ENCODE results near the gene GP1BA. TPM values are rescaled to one million over a fixed set of nuclear protein-coding genes. Genes with fewer than 3 reads are reported as not detected.

Gene GP1BA
- total and polyA plus RNA-seq, 2 experiments from 2014 or later, result 0.24 TPM; not detected in 1

DNA sequence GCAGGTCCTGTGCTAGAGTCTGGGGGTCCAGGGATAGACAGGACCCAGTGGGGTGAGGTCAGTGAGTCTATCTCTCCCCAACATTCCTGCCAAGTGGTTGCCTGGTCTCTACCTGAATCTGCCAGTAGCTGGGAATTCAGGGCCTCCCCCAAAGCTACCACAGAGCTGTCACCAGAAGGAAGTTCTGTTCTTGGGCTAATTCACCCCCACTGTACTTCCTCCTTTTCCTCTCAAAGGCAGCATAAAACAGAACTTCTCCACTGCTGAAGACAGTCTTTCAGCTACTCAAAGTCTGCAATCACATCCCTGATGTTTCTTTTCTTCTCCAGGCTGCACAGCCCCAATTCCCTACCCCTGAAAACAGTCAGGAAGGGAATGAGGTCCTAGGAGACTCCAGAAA lies 46.6 kb downstream of the GP1BA start:
- H3K36me3 Mint-ChIP-seq (ENCODE audit: low read depth), result peaks cover 13% of the 10 kb centered on the region
- no peaks in the 10 kb centered on the region for H3K79me2 ChIP-seq (replicated peaks; ENCODE audit: insufficient read depth)
- H2AFZ ChIP-seq, result no peak overlapping the region
- no peak overlapping the region for H3K27ac Mint-ChIP-seq
- no peak for ATAC-seq
- H3K36me3 ChIP-seq (ENCODE audit: insufficient read depth), result no peaks in the 10 kb centered on the region
- H3K9me2 ChIP-seq (ENCODE audit: insufficient read depth), result no peaks in the 10 kb centered on the region
- DNase-seq (ENCODE audit: low spot score), result no peak
- H3K4me1 Mint-ChIP-seq, result peaks cover 9% of the 10 kb centered on the region
- no peaks in the 10 kb centered on the region for H4K20me1 ChIP-seq (replicated peaks; ENCODE audit: insufficient read depth)
- no peaks in the 10 kb centered on the region for H3F3A ChIP-seq (replicated peaks; ENCODE audit: low read depth)
- no peak overlapping the region for H3K4me3 ChIP-seq
- no peak overlapping the region for H3K4me3 Mint-ChIP-seq
- no peaks in the 10 kb centered on the region for H3K9me3 Mint-ChIP-seq
- peaks cover 38% of the 10 kb centered on the region for H3K27me3 Mint-ChIP-seq (ENCODE audit: insufficient read depth, low read depth, poor library complexity)
- no peak overlapping the region for H3K4me2 ChIP-seq
- H3K27me3 ChIP-seq (ENCODE audit: insufficient read depth), result peaks cover 54% of the 10 kb centered on the region
- no peak overlapping the region for H3K27ac ChIP-seq (ENCODE audit: low read depth)
- peaks cover 4% of the 10 kb centered on the region for H3K4me1 ChIP-seq (ENCODE audit: insufficient read depth)
- TF ChIP-seq POLR2AphosphoS5 (IDR thresholded peaks at IDR 0.05; ENCODE audit: low read depth) (no peak), ZNF331 (CRISPR knock-in tag; IDR thresholded peaks at IDR 0.05; ENCODE audit: low read depth) (no peak), CREB1 (CRISPR knock-in tag; IDR thresholded peaks at IDR 0.05; ENCODE audit: low read depth) (no peak), STAT1 (IDR thresholded peaks at IDR 0.05; ENCODE audit: unreplicated experiment) (no peak), ZNF114 (CRISPR knock-in tag; IDR thresholded peaks at IDR 0.05) (no peak), EZH2phosphoT487 (IDR thresholded peaks at IDR 0.05; ENCODE audit: unreplicated experiment) (no peak)
- TF ChIP-seq, protein P1, sequence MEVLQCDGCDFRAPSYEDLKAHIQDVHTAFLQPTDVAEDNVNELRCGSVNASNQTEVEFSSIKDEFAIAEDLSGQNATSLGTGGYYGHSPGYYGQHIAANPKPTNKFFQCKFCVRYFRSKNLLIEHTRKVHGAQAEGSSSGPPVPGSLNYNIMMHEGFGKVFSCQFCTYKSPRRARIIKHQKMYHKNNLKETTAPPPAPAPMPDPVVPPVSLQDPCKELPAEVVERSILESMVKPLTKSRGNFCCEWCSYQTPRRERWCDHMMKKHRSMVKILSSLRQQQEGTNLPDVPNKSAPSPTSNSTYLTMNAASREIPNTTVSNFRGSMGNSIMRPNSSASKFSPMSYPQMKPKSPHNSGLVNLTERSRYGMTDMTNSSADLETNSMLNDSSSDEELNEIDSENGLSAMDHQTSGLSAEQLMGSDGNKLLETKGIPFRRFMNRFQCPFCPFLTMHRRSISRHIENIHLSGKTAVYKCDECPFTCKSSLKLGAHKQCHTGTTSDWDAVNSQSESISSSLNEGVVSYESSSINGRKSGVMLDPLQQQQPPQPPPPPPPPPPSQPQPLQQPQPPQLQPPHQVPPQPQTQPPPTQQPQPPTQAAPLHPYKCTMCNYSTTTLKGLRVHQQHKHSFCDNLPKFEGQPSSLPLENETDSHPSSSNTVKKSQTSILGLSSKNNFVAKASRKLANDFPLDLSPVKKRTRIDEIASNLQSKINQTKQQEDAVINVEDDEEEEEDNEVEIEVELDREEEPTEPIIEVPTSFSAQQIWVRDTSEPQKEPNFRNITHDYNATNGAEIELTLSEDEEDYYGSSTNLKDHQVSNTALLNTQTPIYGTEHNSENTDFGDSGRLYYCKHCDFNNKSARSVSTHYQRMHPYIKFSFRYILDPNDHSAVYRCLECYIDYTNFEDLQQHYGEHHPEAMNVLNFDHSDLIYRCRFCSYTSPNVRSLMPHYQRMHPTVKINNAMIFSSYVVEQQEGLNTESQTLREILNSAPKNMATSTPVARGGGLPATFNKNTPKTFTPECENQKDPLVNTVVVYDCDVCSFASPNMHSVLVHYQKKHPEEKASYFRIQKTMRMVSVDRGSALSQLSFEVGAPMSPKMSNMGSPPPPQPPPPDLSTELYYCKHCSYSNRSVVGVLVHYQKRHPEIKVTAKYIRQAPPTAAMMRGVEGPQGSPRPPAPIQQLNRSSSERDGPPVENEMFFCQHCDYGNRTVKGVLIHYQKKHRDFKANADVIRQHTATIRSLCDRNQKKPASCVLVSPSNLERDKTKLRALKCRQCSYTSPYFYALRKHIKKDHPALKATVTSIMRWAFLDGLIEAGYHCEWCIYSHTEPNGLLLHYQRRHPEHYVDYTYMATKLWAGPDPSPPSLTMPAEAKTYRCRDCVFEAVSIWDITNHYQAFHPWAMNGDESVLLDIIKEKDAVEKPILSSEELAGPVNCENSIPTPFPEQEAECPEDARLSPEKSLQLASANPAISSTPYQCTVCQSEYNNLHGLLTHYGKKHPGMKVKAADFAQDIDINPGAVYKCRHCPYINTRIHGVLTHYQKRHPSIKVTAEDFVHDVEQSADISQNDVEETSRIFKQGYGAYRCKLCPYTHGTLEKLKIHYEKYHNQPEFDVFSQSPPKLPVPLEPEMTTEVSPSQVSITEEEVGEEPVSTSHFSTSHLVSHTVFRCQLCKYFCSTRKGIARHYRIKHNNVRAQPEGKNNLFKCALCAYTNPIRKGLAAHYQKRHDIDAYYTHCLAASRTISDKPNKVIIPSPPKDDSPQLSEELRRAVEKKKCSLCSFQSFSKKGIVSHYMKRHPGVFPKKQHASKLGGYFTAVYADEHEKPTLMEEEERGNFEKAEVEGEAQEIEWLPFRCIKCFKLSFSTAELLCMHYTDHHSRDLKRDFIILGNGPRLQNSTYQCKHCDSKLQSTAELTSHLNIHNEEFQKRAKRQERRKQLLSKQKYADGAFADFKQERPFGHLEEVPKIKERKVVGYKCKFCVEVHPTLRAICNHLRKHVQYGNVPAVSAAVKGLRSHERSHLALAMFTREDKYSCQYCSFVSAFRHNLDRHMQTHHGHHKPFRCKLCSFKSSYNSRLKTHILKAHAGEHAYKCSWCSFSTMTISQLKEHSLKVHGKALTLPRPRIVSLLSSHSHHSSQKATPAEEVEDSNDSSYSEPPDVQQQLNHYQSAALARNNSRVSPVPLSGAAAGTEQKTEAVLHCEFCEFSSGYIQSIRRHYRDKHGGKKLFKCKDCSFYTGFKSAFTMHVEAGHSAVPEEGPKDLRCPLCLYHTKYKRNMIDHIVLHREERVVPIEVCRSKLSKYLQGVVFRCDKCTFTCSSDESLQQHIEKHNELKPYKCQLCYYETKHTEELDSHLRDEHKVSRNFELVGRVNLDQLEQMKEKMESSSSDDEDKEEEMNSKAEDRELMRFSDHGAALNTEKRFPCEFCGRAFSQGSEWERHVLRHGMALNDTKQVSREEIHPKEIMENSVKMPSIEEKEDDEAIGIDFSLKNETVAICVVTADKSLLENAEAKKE (CRISPR knock-in tag; IDR thresholded peaks at IDR 0.05), result no peak
